ENCODE data around the gene EML1. TPM values are rescaled to one million over a fixed set of nuclear protein-coding genes. Genes with fewer than 3 reads are reported as not detected.

The EML1 gene
- total RNA-seq, 1 experiment from 2014 or later = 16.1 TPM

- H3K4me1 Mint-ChIP-seq = peaks cover 25% of the 10 kb centered on the region
- TF ChIP-seq FOXK1 (CRISPR knock-in tag; IDR thresholded peaks at IDR 0.05) = no peak
- no peak for TF ChIP-seq ETV6 (CRISPR knock-in tag; IDR thresholded peaks at IDR 0.05)
- TF ChIP-seq E2F4 (CRISPR knock-in tag; IDR thresholded peaks at IDR 0.05; ENCODE audit: borderline replicate concordance, low read depth) = no peak
- no peak for TF ChIP-seq EMX1 (CRISPR knock-in tag; IDR thresholded peaks at IDR 0.05)
- no peak for TF ChIP-seq JUN (CRISPR knock-in tag; IDR thresholded peaks at IDR 0.05)
- TF ChIP-seq GRHL2 (CRISPR knock-in tag; IDR thresholded peaks at IDR 0.05; ENCODE audit: insufficient replicate concordance, severe bottlenecking) = no peak
- no peak for TF ChIP-seq HMGA2 (CRISPR knock-in tag; IDR thresholded peaks at IDR 0.05)
- no peak for TF ChIP-seq RORB (CRISPR knock-in tag; IDR thresholded peaks at IDR 0.05)
- no peak for TF ChIP-seq ELF4 (CRISPR knock-in tag; IDR thresholded peaks at IDR 0.05; ENCODE audit: low read depth)
- no peak for TF ChIP-seq TEAD1 (CRISPR knock-in tag; IDR thresholded peaks at IDR 0.05)
- TF ChIP-seq SMAD3 (CRISPR knock-in tag; IDR thresholded peaks at IDR 0.05; ENCODE audit: borderline replicate concordance) = no peak
- peak; percentile 42 for ATAC-seq
- no peaks in the 10 kb centered on the region for H3K36me3 Mint-ChIP-seq
- CTCF ChIA-PET = interaction anchor here (0.8 to 1.2 kb wide), 3 partner anchors 9 to 43 kb away, joined by 3 read pairs; no protein-coding TSS in a partner anchor
- no peak for DNase-seq (ENCODE audit: low spot score)
- peaks cover 5% of the 10 kb centered on the region; the same call in 1 of the 2 replicates for H3K27me3 Mint-ChIP-seq (ENCODE audit: low read depth)
- POLR2A ChIA-PET = no interaction called here
- no peaks in the 10 kb centered on the region for H3K9me3 Mint-ChIP-seq
- H3K4me3 Mint-ChIP-seq = no peak overlapping the region
- H3K27ac Mint-ChIP-seq = no peak overlapping the region
Measured at GRCh38 chr14:99749142-99749541, 44.1 kb upstream of the EML1 start.

GRCh38 chr14:99749763-99750715 lies 43.2 kb upstream of the EML1 start:
- Mint-ChIP-seq H3K27ac (no peak overlapping the region), H3K4me1 (peaks cover 16% of the 10 kb centered on the region), H3K9me3 (no peaks in the 10 kb centered on the region), H3K27me3 (ENCODE audit: low read depth) (peaks cover 5% of the 10 kb centered on the region; the same call in 1 of the 2 replicates), H3K36me3 (no peaks in the 10 kb centered on the region), H3K4me3 (no peak overlapping the region)
- ChIA-PET POLR2A (no interaction called here), CTCF (interaction anchor here (0.5 to 1.2 kb wide), 4 partner anchors 8 to 219 kb away, joined by 3 read pairs; no protein-coding TSS in a partner anchor)
- ATAC-seq = no peak
- DNase-seq (ENCODE audit: low spot score) = no peak
- no peak for TF ChIP-seq RELA (CRISPR knock-in tag; IDR thresholded peaks at IDR 0.05; ENCODE audit: borderline replicate concordance)
- TF ChIP-seq ZNF416 (CRISPR knock-in tag; IDR thresholded peaks at IDR 0.05) = no peak
- TF ChIP-seq ZNF232 (CRISPR knock-in tag; IDR thresholded peaks at IDR 0.05) = no peak
- no peak for TF ChIP-seq CDX4 (CRISPR knock-in tag; IDR thresholded peaks at IDR 0.05; ENCODE audit: borderline replicate concordance)
- TF ChIP-seq MAX (CRISPR knock-in tag; IDR thresholded peaks at IDR 0.05) = no peak
- no peak for TF ChIP-seq HMGXB4 (CRISPR knock-in tag; IDR thresholded peaks at IDR 0.05)
- TF ChIP-seq JAZF1 (CRISPR knock-in tag; IDR thresholded peaks at IDR 0.05) = no peak
- TF ChIP-seq PRRX2 (CRISPR knock-in tag; IDR thresholded peaks at IDR 0.05) = no peak
- no peak for TF ChIP-seq ZBTB21 (CRISPR knock-in tag; IDR thresholded peaks at IDR 0.05; ENCODE audit: borderline replicate concordance)
- TF ChIP-seq CREB1 (CRISPR knock-in tag; IDR thresholded peaks at IDR 0.05) = no peak
- TF ChIP-seq ZNF532 (CRISPR knock-in tag; IDR thresholded peaks at IDR 0.05; ENCODE audit: borderline replicate concordance) = no peak
- no peak for TF ChIP-seq KAT7 (CRISPR knock-in tag; IDR thresholded peaks at IDR 0.05; ENCODE audit: borderline replicate concordance)
- no peak for TF ChIP-seq OVOL2 (CRISPR knock-in tag; IDR thresholded peaks at IDR 0.05; ENCODE audit: borderline replicate concordance)
- no peak for TF ChIP-seq GABPB1 (CRISPR knock-in tag; IDR thresholded peaks at IDR 0.05)
- TF ChIP-seq, protein P1, sequence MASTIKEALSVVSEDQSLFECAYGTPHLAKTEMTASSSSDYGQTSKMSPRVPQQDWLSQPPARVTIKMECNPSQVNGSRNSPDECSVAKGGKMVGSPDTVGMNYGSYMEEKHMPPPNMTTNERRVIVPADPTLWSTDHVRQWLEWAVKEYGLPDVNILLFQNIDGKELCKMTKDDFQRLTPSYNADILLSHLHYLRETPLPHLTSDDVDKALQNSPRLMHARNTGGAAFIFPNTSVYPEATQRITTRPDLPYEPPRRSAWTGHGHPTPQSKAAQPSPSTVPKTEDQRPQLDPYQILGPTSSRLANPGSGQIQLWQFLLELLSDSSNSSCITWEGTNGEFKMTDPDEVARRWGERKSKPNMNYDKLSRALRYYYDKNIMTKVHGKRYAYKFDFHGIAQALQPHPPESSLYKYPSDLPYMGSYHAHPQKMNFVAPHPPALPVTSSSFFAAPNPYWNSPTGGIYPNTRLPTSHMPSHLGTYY (CRISPR knock-in tag; IDR thresholded peaks at IDR 0.05) = no peak

Measured in WTC11 (cell line).